HG02852 (cell line): ENCODE measurements around the gene GALNTL6.
"Not testable (repeated sequence)": the region's sequence is repeated elsewhere in the genome, so short reads cannot be mapped to it uniquely, and the experiment has no call there.

Source experiments
- ATAC-seq: cut with Tn5 transposase; IDR thresholded peaks from one replicate; pipeline ENCODE4 v1.9.1; 2021; ENCODE audit warnings: mild to moderate bottlenecking, moderate library complexity; ENCODE audit not compliant: unreplicated experiment

GALNTL6 gene

GRCh38 chr4:172998527-172999469 is 1185.6 kb downstream of the GALNTL6 start:
- no peak for ATAC-seq

- ATAC-seq = no peak
Measured at GRCh38 chr4:173001571-173001970, 1188.4 kb downstream of the GALNTL6 start.

GRCh38 chr4:173002830-173003561 is 1189.8 kb downstream of the GALNTL6 start:
- no peak for ATAC-seq

- ATAC-seq = no peak
Measured at GRCh38 chr4:173005912-173006633, 1192.9 kb downstream of the GALNTL6 start.

- no peak for ATAC-seq
Measured at GRCh38 chr4:173008436-173008835, 1195.2 kb downstream of the GALNTL6 start.

GRCh38 chr4:173009129-173009823 is 1196.1 kb downstream of the GALNTL6 start:
- no peak for ATAC-seq

GRCh38 chr4:173012608-173013007 is 1199.4 kb downstream of the GALNTL6 start:
- ATAC-seq = no peak

GRCh38 chr4:173013232-173013930 is 1200.2 kb downstream of the GALNTL6 start:
- ATAC-seq = peak; percentile 54

GRCh38 chr4:173014113-173014558 is 1200.9 kb downstream of the GALNTL6 start:
- ATAC-seq = no peak

GRCh38 chr4:173014836-173015235 is 1201.6 kb downstream of the GALNTL6 start:
- no peak for ATAC-seq

GRCh38 chr4:173017802-173018201 is 1204.6 kb downstream of the GALNTL6 start:
- no peak for ATAC-seq

- no peak for ATAC-seq
Measured at GRCh38 chr4:173018446-173018845, 1205.2 kb downstream of the GALNTL6 start.

GRCh38 chr4:173019664-173020063 is 1206.5 kb downstream of the GALNTL6 start:
- ATAC-seq = no peak

GRCh38 chr4:173021746-173022573 is 1208.8 kb downstream of the GALNTL6 start:
- ATAC-seq = not testable (repeated sequence)

GRCh38 chr4:173024203-173024602 is 1211.0 kb downstream of the GALNTL6 start:
- ATAC-seq = no peak

- ATAC-seq = peak; percentile 88
Measured at GRCh38 chr4:173025131-173025530, 1211.9 kb downstream of the GALNTL6 start.

- ATAC-seq = no peak
Measured at GRCh38 chr4:173037242-173037641, 1224.0 kb downstream of the GALNTL6 start.

- ATAC-seq = no peak
Measured at GRCh38 chr4:173038192-173038896, 1225.1 kb downstream of the GALNTL6 start.
